Adipose tissue (tissue), 3 donors: Measurements from ENCODE around the gene FRMD5. TPM values are rescaled to one million over a fixed set of nuclear protein-coding genes. Genes with fewer than 3 reads are reported as not detected.
"Not testable (repeated sequence)": the region's sequence is repeated elsewhere in the genome, so short reads cannot be mapped to it uniquely, and the experiment has no call there.

Source experiments
- H3K27ac ChIP-seq: one replicate; pipeline ENCODE4 v1.5.1; 2013; ENCODE audit warnings: low read depth, low read length
- WGBS, 3 donors: extraction: QIAGEN DNeasy Blood & Tissue Kit; methylation state at CpG; one replicate each; pipeline ENCODE4 v1.1.7; 2013; 5-methylcytosine and 5-hydroxymethylcytosine counted together
- polyA plus RNA-seq, 3 donors: library from polyadenylated mRNA; stranded (reverse); fragments of 200-250 nt; gene quantifications; one replicate each; pipeline ENCODE4 v1.2.3, GENCODE V29; 2013
- donor health status: healthy with polysubstance abuse.
- donor health status: Bipolar disorder and iron deficiency.
- donor health status: healthy.

FRMD5 gene
- polyA plus RNA-seq, 3 donors, result 0.05 to 0.12 (median 0.11) TPM

GRCh38 chr15:44010089-44010488, 185.0 kb downstream of the FRMD5 start:
- no peak overlapping the region for H3K27ac ChIP-seq
- WGBS, 3 donors, result 72 to 87% (median 75%) methylated on average over 1 of the region's 1 CpG

DNA sequence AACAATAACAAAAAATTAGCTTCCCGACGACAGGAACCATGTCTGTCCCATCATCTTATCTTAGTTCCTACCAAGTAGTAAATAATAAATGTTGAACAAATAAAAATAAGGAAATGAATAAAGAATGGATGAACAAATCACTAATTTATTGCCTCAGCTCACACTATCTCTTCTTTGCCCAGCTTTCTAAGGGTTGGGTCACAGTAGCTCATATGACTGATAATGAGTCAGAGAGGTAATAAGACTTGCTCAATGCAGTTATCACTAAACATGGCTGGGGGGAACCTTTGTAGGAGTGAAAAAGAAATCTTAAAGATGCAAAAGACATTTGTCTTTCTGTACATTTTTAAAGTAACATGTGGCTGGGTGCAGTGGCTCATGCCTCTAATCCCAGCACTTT, 186.0 kb downstream of the FRMD5 start:
- no peak overlapping the region for H3K27ac ChIP-seq
- 83 to 88% (median 87%) methylated on average over 2 of the region's 2 CpGs for WGBS, 3 donors

DNA sequence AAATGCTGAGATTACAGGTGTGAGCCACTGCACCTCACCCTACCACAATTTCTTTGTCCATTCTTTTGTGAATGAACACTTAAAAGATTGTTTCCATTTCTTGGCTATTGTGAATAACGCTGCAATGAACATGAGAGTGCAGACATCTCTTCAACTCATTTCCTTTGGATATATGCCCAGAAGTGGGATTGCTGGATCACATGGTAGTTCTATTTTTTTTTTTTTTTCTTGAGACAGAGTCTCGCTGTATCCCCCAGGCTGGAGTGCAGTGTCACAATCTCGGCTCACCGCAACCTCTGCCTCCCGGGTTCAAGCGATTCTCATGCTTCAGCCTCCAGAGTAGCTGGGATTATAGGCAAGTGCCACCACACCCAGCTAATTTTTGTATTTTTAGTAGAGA, 194.8 kb downstream of the FRMD5 start:
- H3K27ac ChIP-seq, result not testable (repeated sequence)
- 23 to 73% (median 26%) methylated on average over 6 of the region's 6 CpGs for WGBS, 3 donors

DNA sequence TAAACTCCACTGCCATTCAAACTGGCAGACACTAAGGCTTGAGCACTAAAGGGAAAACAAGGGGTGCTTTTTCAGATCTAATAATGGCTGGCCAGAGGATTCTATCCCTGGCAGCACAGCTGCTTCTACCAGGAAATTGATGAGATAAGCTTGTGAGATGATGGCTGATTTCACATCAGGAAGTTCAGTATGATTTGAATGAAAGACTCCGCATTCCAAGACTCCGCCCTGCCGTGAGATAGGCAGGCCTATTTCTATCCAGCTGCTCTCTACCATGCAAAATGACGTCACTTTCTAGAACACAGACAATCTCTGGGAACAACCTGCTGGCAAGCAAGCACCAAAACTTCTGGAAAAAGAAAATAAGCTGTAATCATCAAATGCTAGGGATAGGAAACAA, 196.5 kb downstream of the FRMD5 start:
- H3K27ac ChIP-seq, result no peak overlapping the region
- WGBS, 3 donors, result 47 to 54% (median 49%) methylated on average over 4 of the region's 4 CpGs

GRCh38 chr15:43991206-43991605, 203.9 kb downstream of the FRMD5 start:
- 64 to 78% (median 67%) methylated on average over 2 of the region's 2 CpGs for WGBS, 3 donors

DNA sequence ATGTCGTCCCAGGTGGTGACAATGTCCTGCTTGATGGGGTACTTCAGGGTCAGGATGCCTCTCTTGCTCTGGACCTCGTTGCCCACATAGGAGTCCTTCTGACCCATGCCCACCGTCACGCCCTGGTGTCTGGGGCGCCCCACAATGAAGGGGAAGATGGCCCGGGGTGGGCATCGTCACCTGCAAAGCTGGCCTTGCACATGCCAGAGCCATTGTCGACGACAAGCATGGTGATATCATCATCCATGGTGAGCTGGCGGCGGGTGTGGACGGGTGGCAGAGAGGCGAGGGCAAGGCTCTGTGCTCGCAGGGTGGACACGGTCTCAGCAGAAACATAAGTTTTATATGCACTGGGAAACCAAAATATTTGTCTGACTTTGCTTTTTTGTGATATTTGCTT, 205.1 kb downstream of the FRMD5 start:
- no peak overlapping the region for H3K27ac ChIP-seq
- 89 to 94% (median 91%) methylated on average over 15 of the region's 15 CpGs for whole genome bisulfite sequencing, 3 donors

More at GRCh38 chr15:43991206-43991605, 203.9 kb downstream of the FRMD5 start:
- H3K27ac ChIP-seq, result no peak overlapping the region

- H3K27ac ChIP-seq, result no peak overlapping the region
- 94 to 95% (median 94%) methylated on average over 13 of the region's 13 CpGs for WGBS, 3 donors
Measured at GRCh38 chr15:43988900-43989299, 206.2 kb downstream of the FRMD5 start.

GRCh38 chr15:43987924-43988323, 207.1 kb downstream of the FRMD5 start:
- no peak overlapping the region for H3K27ac ChIP-seq
- WGBS, 3 donors, result 87 to 89% (median 88%) methylated on average over 1 of the region's 1 CpG

DNA sequence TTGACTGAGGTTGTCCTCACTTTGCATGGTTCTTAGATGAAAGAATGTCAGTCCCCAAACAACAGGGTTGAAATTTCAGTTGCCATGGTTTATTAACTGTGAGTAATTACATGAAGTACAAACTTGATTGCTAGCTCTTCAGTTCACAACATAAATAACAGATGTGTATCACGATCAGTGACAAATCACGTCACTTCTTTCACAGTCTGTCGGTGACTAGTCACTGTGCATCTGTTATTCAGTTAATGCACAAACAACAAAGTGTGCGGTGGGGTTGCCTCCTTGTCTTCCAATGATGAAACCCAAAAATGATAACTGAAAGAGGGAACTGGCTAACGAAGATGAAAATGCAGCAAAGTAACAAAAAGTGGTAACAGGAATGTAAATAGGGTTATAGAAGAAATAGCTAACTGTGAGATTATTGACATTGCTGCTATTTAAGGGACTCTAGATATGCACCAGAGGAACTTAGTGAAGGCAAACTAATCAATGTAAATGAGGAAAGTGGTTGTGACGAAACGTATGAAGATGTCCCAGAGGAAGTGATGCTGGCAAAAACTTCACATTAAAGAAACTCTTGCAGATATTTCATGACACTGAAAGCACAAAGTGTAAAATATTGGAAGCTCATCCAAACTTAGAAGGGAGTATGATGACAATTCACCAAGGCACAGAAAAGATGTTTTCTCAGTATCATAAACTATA, 208.9 kb downstream of the FRMD5 start:
- WGBS, 3 donors, result 55 to 59% (median 59%) methylated on average over 7 of the region's 7 CpGs
- no peak overlapping the region for H3K27ac ChIP-seq

DNA sequence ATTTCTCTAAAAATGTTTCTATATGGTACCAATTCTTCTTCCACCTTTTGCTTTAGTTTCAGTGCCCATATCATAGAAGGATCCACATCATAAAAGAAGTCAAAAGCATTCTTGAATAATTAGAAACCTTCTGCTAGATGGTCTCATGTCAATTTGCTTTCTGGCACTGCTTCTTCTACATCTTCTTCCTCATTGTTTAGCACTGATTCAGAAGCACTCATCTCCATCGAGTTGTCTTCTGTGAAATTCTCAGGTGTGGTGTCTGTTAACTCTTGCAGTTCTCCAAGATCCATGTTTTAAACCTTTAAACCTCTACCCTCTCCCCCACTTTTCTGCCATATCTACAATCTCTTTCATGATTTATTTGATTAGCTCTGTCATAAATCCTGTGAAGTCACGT, 213.5 kb downstream of the FRMD5 start:
- WGBS, 3 donors, result 48 to 64% (median 63%) methylated on average over 2 of the region's 2 CpGs
- H3K27ac ChIP-seq, result no peak overlapping the region

DNA sequence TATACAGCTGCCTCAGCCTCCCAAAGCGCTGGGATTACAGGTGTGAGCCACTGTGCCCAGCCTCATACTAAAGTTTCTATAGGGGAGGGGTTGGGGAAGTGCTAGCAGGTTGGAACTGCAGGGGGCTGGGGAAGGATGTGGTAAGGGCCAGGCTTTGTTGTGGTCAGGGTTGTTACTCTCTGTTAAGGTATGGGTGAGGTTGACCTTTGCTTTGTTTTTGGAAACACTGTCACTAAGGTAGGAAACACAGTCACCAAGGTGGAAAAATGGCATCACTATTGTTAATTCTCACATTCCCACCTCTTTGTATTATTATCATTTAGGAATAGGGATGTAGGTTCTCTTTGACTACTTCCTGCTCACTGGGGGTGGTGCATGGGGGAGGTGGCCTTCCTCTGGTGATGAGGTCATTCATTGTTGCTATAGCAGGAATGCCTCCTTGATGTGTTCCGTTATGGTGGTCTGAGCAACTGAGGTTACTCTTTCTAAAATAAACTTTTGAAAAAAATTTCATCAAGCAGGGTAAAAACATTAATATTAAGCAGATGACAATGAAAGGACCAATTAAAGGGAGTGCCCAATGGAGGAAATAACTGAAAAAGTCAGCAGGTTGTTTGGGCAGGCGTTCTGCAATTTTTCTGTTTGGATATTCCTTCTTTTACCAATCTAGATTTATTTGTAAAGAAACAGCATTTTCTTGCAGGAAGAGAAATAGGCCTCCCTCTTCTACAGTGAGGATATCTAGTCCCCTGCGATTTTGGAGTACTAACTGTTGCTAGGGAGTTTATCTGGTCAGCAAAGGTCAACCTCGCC, 217.8 kb downstream of the FRMD5 start:
- 83 to 84% (median 84%) methylated on average over 5 of the region's 5 CpGs for WGBS, 3 donors
- H3K27ac ChIP-seq, result no peak overlapping the region

GRCh38 chr15:43975770-43976169, 219.3 kb downstream of the FRMD5 start:
- 83 to 90% (median 90%) methylated on average over 1 of the region's 1 CpG for WGBS, 3 donors
- no peak overlapping the region for H3K27ac ChIP-seq

DNA sequence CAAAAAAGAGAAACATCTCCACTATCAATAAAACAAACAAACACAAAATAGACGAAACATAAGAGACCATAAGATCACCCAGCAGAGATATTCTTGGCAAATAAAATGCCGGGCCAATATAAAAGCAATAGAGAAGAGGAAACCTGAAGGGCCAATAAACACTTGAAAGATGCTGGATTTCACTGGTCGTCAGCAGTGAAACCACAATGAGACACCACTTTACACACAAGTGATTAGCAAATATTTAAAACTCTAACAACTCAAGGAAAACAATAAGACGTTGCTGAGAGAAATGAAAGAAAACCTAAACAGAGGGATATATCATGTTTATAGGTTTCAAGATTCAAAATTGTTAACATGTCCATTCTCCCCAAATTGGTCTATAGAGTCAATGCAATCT, 219.7 kb downstream of the FRMD5 start:
- 45 to 52% (median 52%) methylated on average over 4 of the region's 4 CpGs for WGBS, 3 donors

GRCh38 chr15:43974852-43975251, 220.2 kb downstream of the FRMD5 start:
- no peak overlapping the region for H3K27ac ChIP-seq
- 76 to 85% (median 81%) methylated on average over 3 of the region's 3 CpGs for WGBS, 3 donors

More for the DNA sequence above, 219.7 kb downstream of the FRMD5 start:
- H3K27ac ChIP-seq, result no peak overlapping the region

GRCh38 chr15:43969802-43970375, 225.2 kb downstream of the FRMD5 start:
- WGBS, 3 donors, result 92 to 95% (median 92%) methylated on average over 1 of the region's 1 CpG

DNA sequence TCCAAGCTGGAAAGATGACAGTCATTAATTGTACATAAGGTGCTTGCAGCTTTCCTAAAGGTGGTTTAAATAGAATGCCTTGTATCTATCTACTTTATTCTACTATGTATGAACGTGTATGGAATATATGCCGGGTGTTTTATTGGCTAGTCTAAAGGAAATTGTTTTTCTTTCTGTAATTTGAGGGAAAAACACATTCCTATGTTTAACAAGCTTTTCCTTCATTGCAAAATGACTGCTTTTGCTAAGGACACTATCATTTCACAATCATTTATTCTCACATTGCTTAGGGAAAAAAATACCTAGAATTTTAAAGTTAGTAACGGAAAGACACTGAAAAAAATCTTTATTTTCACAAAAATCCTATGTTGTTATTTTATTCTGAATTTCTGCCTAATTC, 226.5 kb downstream of the FRMD5 start:
- H3K27ac ChIP-seq, result no peak overlapping the region
- WGBS, 3 donors, result 59 to 75% (median 61%) methylated on average over 3 of the region's 3 CpGs

More at GRCh38 chr15:43969802-43970375, 225.2 kb downstream of the FRMD5 start:
- no peak overlapping the region for H3K27ac ChIP-seq

DNA sequence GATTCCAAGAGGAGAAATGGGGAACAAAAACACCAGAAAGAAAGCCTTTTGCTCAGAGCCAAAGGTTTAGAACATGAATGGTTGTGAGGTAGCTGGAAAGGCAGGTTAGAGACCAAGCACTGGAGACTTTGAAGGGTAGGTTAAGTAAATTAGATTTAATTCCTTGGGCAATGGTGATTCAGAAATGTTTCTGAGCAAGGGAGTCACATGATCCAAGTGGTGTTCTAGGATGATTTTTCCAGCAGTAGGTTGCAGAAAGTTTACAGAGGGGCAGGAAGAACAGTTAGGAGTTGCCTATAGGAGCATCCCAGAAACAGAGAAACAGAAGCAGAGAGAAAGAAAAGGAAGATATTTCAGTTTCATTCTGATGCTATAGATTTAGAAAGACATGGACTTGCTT, 228.4 kb downstream of the FRMD5 start:
- no peak overlapping the region for H3K27ac ChIP-seq

DNA sequence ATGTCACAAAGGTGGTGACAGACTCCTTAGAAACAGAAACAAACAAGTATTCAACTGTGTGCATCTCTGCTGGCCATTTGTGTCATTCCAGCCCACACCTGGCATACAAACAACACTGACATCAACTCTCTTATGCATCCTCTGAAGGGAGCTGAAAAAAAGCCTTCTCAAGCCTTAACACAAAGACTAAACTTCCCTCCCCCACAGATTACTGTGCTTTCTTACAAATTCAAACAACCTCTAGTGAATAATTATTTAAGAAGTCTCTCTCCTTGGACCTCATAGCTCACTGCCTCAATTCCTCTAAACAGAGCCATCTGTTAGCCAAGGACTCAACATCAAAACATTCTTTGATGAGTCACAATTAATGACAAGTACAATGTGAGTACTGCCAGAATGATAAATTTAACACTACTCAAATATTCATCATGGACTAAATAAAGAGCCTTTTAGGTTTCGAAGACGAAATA, 236.2 kb downstream of the FRMD5 start:
- WGBS, 3 donors, result 53 to 64% (median 63%) methylated on average over 2 of the region's 2 CpGs
- no peak overlapping the region for H3K27ac ChIP-seq

GRCh38 chr15:43957724-43958123, 237.3 kb downstream of the FRMD5 start:
- no peak overlapping the region for H3K27ac ChIP-seq
- 82 to 91% (median 85%) methylated on average over 1 of the region's 1 CpG for WGBS, 3 donors
